ENCODE results near the gene CCNQ.

Gene CCNQ

GRCh38 chrX:153562546-153562945 lies 36.4 kb downstream of the CCNQ start:
- Histone ChIP-seq H3K27ac (replicated peaks) (no peak overlapping the region), H3K4me3 (replicated peaks; ENCODE audit: insufficient read depth, low read length) (no peak overlapping the region), H3K27me3 (ENCODE audit: insufficient read depth, poor library complexity, severe bottlenecking) (no peaks in the 10 kb centered on the region)
- TF ChIP-seq SPI1 (IDR thresholded peaks at IDR 0.05; ENCODE audit: borderline replicate concordance, low read depth) (no peak), CTCF (IDR thresholded peaks at IDR 0.05; ENCODE audit: insufficient read depth, low read length) (no peak), POLR2AphosphoS5 (IDR thresholded peaks at IDR 0.05; ENCODE audit: low read depth) (no peak), GABPA (IDR thresholded peaks at IDR 0.05; ENCODE audit: low read depth) (no peak), REST (IDR thresholded peaks at IDR 0.05; ENCODE audit: insufficient replicate concordance, low read depth) (no peak)
- DNase-seq (ENCODE audit: low read depth in 1 of 2, low spot score in 1 of 2), result no peak

GRCh38 chrX:153561337-153561736 lies 37.6 kb downstream of the CCNQ start:
- peak in 1 of 2 experiments; percentile 17 for DNase-seq (ENCODE audit: low read depth in 1 of 2, low spot score in 1 of 2)
- H3K27me3 ChIP-seq (ENCODE audit: insufficient read depth, poor library complexity, severe bottlenecking), result no peaks in the 10 kb centered on the region

GRCh38 chrX:153560466-153560865 lies 38.5 kb downstream of the CCNQ start:
- no peak for DNase-seq (ENCODE audit: low read depth in 1 of 2, low spot score in 1 of 2)
- no peak overlapping the region for H3K27ac ChIP-seq (replicated peaks)
- TF ChIP-seq CTCF (IDR thresholded peaks at IDR 0.05; ENCODE audit: insufficient read depth, low read length) (no peak), SPI1 (IDR thresholded peaks at IDR 0.05; ENCODE audit: borderline replicate concordance, low read depth) (no peak), POLR2AphosphoS5 (IDR thresholded peaks at IDR 0.05; ENCODE audit: low read depth) (no peak), REST (IDR thresholded peaks at IDR 0.05; ENCODE audit: insufficient replicate concordance, low read depth) (no peak), GABPA (IDR thresholded peaks at IDR 0.05; ENCODE audit: low read depth) (no peak)
- H3K4me3 ChIP-seq (replicated peaks; ENCODE audit: insufficient read depth, low read length), result no peak overlapping the region
- H3K27me3 ChIP-seq (ENCODE audit: insufficient read depth, poor library complexity, severe bottlenecking), result no peaks in the 10 kb centered on the region

More at GRCh38 chrX:153561337-153561736, 37.6 kb downstream of the CCNQ start:
- H3K27ac ChIP-seq (replicated peaks), result no peak overlapping the region
- TF ChIP-seq GABPA (IDR thresholded peaks at IDR 0.05; ENCODE audit: low read depth) (no peak), SPI1 (IDR thresholded peaks at IDR 0.05; ENCODE audit: borderline replicate concordance, low read depth) (no peak), POLR2AphosphoS5 (IDR thresholded peaks at IDR 0.05; ENCODE audit: low read depth) (no peak)
- H3K4me3 ChIP-seq (replicated peaks; ENCODE audit: insufficient read depth, low read length), result no peak overlapping the region

- H3K27me3 ChIP-seq (ENCODE audit: insufficient read depth, poor library complexity, severe bottlenecking), result no peaks in the 10 kb centered on the region
- no peak for TF ChIP-seq REST (IDR thresholded peaks at IDR 0.05; ENCODE audit: insufficient replicate concordance, low read depth)
- no peak for TF ChIP-seq CTCF (IDR thresholded peaks at IDR 0.05; ENCODE audit: insufficient read depth, low read length)
- TF ChIP-seq SPI1 (IDR thresholded peaks at IDR 0.05; ENCODE audit: borderline replicate concordance, low read depth), result no peak
- no peak for TF ChIP-seq POLR2AphosphoS5 (IDR thresholded peaks at IDR 0.05; ENCODE audit: low read depth)
- no peak for TF ChIP-seq GABPA (IDR thresholded peaks at IDR 0.05; ENCODE audit: low read depth)
- peak; percentile 15 to 17 for DNase-seq (ENCODE audit: low read depth in 1 of 2, low spot score in 1 of 2)
- H3K27ac ChIP-seq (replicated peaks), result no peak overlapping the region
- no peak overlapping the region for H3K4me3 ChIP-seq (replicated peaks; ENCODE audit: insufficient read depth, low read length)
Measured at GRCh38 chrX:153560000-153560399, 38.9 kb downstream of the CCNQ start.
